Heart right ventricle (tissue), 16 donors: ENCODE measurements around the gene PSAP. TPM values are rescaled to one million over a fixed set of nuclear protein-coding genes. Genes with fewer than 3 reads are reported as not detected.

Experiments used
- ATAC-seq, 8 donors: fragments of 200-7000 bp; cut with Tn5 transposase; one replicate each; pipeline ENCODE4 v1.9.1; 2020; ENCODE audit warnings: mild to moderate bottlenecking in 8 of 8, moderate library complexity in 8 of 8, moderate number of reproducible peaks in 1 of 8
- DNase-seq, 2 donors: peaks; one replicate each; pipeline ENCODE4 v3.0.0-alpha.2; 2020
- H3K27ac ChIP-seq, 10 donors: fragments of 200-600 bp; sonication (generic) in 2 of 10; one replicate each; pipeline versions ENCODE4 v1.5.0 to v1.8.0; 2020 to 2022; ENCODE audit warnings: mild to moderate bottlenecking in 3 of 10
- H3K27me3 ChIP-seq, 7 donors: fragments of 200-600 bp; one replicate each; pipeline ENCODE4 v1.8.0; 2021 to 2022; ENCODE audit warnings: mild to moderate bottlenecking in 2 of 7
- H3K36me3 ChIP-seq, 9 donors: fragments of 200-600 bp; sonication (generic) in 1 of 9; one replicate each; pipeline versions ENCODE4 v1.5.0 to v1.8.0; 2020 to 2022; ENCODE audit warnings: mild to moderate bottlenecking in 2 of 9
- H3K4me1 ChIP-seq, 9 donors: fragments of 200-600 bp; sonication (generic) in 1 of 9; one replicate each; pipeline versions ENCODE4 v1.5.0 to v1.8.0; 2020 to 2022; ENCODE audit warnings: mild to moderate bottlenecking in 4 of 9
- H3K4me3 ChIP-seq, 10 donors: fragments of 200-600 bp; sonication (generic) in 2 of 10; one replicate each; pipeline versions ENCODE4 v1.5.0 to v1.8.0; 2020 to 2022; ENCODE audit warnings: mild to moderate bottlenecking in 7 of 10, moderate library complexity in 2 of 10
- H3K9me3 ChIP-seq, 11 donors: fragments of 200-600 bp in 10 of 11; sonication (generic) in 2 of 11; one replicate each; pipeline versions ENCODE4 v1.5.0 to v1.8.0; 2013 to 2022; ENCODE audit warnings: mild to moderate bottlenecking in 2 of 11, control low read depth in 1 of 11, moderate library complexity in 1 of 11
- CTCF ChIP-seq, 9 donors: fragments of 200-600 bp; sonication (generic) in 2 of 9; IDR thresholded peaks; one replicate each; pipeline versions ENCODE4 v1.5.0 to v1.8.0; 2021 to 2022; ENCODE audit warnings: antibody characterized with exemption in 9 of 9, mild to moderate bottlenecking in 5 of 9, moderate library complexity in 1 of 9
- WGBS, 2 donors: extraction: QIAGEN DNeasy Blood & Tissue Kit; methylation state at CpG; one replicate each; pipeline ENCODE4 v1.1.7; 2013; ENCODE audit warnings: inconsistent platforms in 1 of 2; 5-methylcytosine and 5-hydroxymethylcytosine counted together
- intact Hi-C, 10 donors: fragments of 100-400 bp; cut with DNase I; formaldehyde crosslinking; loops; one replicate each; pipeline versions ENCODE4 v1.11.1 to v1.14.2; 2022
- polyA plus RNA-seq, 2 donors: library from polyadenylated mRNA; stranded (reverse); fragments of 200-250 nt; gene quantifications; one replicate each; pipeline ENCODE4 v1.2.3, GENCODE V29; 2013
- total RNA-seq, 10 donors: library from RNA; stranded (reverse); fragmentation: NEBNext Ultra II Directional in 3 of 10; extraction: Animal tissue kit (Norgen Biotek cat#: 25700) in 3 of 10; gene quantifications; one replicate each; pipeline versions ENCODE4 v1.2.1 to v1.2.4, GENCODE V29; 2021 to 2023
- donor health status: Arrhythmogenic right ventricular cardiomyopathy.
- donor health status: ischemic (EF 13 %, LVEDD 7.1; RV severe dilation, severe dysfunction).
- donor health status: healthy with polysubstance abuse.
- donor health status: DM: no; HTN: yes; CAD: no.
- donor health status: DM: no; HTN: no; CAD: no.
- donor health status: ischemic (EF 25% LVEDD 6.9; RV normal size, moderate dysfunction).
- donor health status: ischemic (EF 25% LVEDD 5.7; RV mildly dilated, moderate dysfunction).
- donor health status: healthy.
- donor health status: DM: yes; HTN: yes; CAD: no.
- donor health status: Ischemic cardiomyopathy.
- donor health status: ischemic (EF 35%, LVEDD 5.7; RV mildly dilated, moderate dysfunction).
- donor health status: nonischemic (EF 11% LVEDD 7.7; RV severe dilation, severe dysfunction).
- donor health status: DM: yes; HTN: yes; CAD: no.
- donor health status: PGD.
- donor health status: ischemic (EF 29% LVEDD 5.4; RV normal size, mild dysfunction).
- donor health status: nonischemic (EF 23%, LVEDD 6.1; RV moderate dilation, normal function).

The PSAP gene
- total and polyA plus RNA-seq, 12 donors: 443 to 2,078 (median 1,616) TPM

DNA sequence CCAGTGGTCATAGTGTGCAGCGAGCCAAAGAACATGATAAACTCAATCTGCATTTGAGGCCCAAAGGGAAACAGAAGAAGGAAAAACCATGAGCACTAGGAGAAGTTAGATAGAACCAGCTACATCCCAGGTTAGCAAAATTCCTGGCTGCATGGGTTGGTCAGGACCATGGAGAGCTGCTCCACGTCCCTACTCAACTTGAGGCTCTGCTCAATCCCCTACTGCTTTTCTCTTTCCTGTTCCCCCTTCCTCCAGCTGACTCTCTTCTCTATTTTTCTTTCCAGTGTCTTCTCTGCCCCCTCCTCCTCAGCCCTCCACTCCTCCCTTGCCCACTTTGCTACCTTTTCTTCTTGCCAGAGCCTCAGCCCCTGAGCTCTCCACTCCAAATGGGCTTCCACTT is 55.8 kb downstream of the PSAP start:
- H3K27me3 ChIP-seq: no peaks in the 10 kb centered on the region
- ATAC-seq (no peak), DNase-seq (no peak)
- H3K4me3 ChIP-seq: no peak overlapping the region
- no peak for TF ChIP-seq CTCF (IDR thresholded peaks at IDR 0.05)
- H3K27ac ChIP-seq: no peak overlapping the region
- peaks cover 0 to 14% (median 0%) of the 10 kb centered on the region in 9 donors for H3K4me1 ChIP-seq
- 27 to 36% methylated on average over 2 of the region's 2 CpGs for WGBS, 2 donors
- no peaks in the 10 kb centered on the region for H3K9me3 ChIP-seq
- no peaks in the 10 kb centered on the region for H3K36me3 ChIP-seq
- intact Hi-C loops: no loop called here

DNA sequence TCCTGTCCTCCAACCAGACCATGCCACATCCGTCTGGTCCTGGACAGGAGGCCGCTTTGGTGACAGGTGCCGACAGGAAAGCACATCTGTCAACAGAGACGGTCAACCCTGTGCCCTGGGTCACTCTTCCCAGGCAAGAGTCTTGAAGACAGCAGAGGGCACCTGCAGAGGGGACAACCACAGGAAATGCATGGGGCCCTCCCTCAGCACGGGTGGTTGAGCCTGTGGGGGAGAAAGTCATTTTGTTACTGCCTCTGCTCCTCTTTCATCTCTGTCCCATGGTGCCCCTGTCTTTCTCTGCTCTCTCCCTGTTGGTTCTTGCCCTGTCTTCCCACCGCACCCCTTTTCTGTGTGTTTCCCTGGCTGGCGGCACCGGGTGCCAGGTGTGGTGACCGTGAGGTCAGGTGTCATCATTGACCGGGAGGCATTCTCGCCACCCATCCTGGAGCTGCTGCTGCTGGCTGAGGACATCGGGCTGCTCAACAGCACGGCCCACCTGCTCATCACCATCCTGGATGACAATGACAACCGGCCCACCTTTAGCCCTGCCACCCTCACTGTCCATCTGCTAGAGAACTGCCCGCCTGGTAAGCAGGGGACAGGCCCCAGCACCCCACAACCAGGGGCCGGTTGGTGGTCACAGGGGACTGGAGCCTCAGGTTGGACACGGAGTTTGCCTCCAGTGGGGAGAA is 60.2 kb downstream of the PSAP start:
- no peak overlapping the region for H3K27ac ChIP-seq

GRCh38 chr10:71789871-71790270 is 61.2 kb downstream of the PSAP start:
- 79 to 83% methylated on average over 10 of the region's 10 CpGs for WGBS, 2 donors
- no peak for TF ChIP-seq CTCF (IDR thresholded peaks at IDR 0.05)
- no peak overlapping the region for H3K4me3 ChIP-seq
- no peaks in the 10 kb centered on the region for H3K9me3 ChIP-seq
- H3K36me3 ChIP-seq: no peaks in the 10 kb centered on the region
- H3K27ac ChIP-seq: no peak overlapping the region
- H3K4me1 ChIP-seq: no peaks in the 10 kb centered on the region
- ATAC-seq: no peak
- DNase-seq: no peak
- intact Hi-C loops: no loop called here
- H3K27me3 ChIP-seq: no peaks in the 10 kb centered on the region

More for the DNA sequence above, 60.2 kb downstream of the PSAP start:
- intact Hi-C loops: no loop called here
- Histone ChIP-seq H3K9me3 (no peaks in the 10 kb centered on the region), H3K4me1 (no peaks in the 10 kb centered on the region), H3K36me3 (no peaks in the 10 kb centered on the region), H3K27me3 (no peaks in the 10 kb centered on the region), H3K4me3 (no peak overlapping the region)
- WGBS, 2 donors: 83 to 87% methylated on average over 17 of the region's 17 CpGs
- DNase-seq (no peak), ATAC-seq (no peak)
- TF ChIP-seq CTCF (IDR thresholded peaks at IDR 0.05): no peak

- Histone ChIP-seq H3K36me3 (no peaks in the 10 kb centered on the region), H3K27me3 (no peaks in the 10 kb centered on the region), H3K27ac (no peak overlapping the region), H3K9me3 (no peaks in the 10 kb centered on the region), H3K4me3 (no peak overlapping the region), H3K4me1 (no peaks in the 10 kb centered on the region)
- 89 to 90% methylated on average over 8 of the region's 8 CpGs for WGBS, 2 donors
- intact Hi-C loops: no loop called here
- ATAC-seq: peak in 2 of 8 donors; percentile 22 to 28
- no peak for TF ChIP-seq CTCF (IDR thresholded peaks at IDR 0.05)
- DNase-seq: no peak
Measured at GRCh38 chr10:71788954-71789353, 62.1 kb downstream of the PSAP start.
